H9 (cell line): ENCODE data around the gene PAQR7. TPM values are rescaled to one million over a fixed set of nuclear protein-coding genes. Genes with fewer than 3 reads are reported as not detected.

Experiments
- DNase-seq: peaks from one replicate; pipeline ENCODE4 v3.0.0-alpha.2; 2017
- H2AFZ ChIP-seq: one replicate; pipeline ENCODE4 v1.6.1; 2013; ENCODE audit warnings: mild to moderate bottlenecking, low read length, control low read depth, moderate library complexity
- H2AK5ac ChIP-seq: 2 replicates; pipeline ENCODE4 v1.6.1; 2013; ENCODE audit warnings: low read length, control low read depth, mixed read lengths; ENCODE audit not compliant: insufficient read length
- H2BK120ac ChIP-seq: one replicate; pipeline ENCODE4 v1.6.1; 2013; ENCODE audit warnings: low read depth, mild to moderate bottlenecking, low read length, control low read depth, inconsistent platforms; ENCODE audit not compliant: poor library complexity, severe bottlenecking
- H2BK12ac ChIP-seq: 2 replicates; pipeline ENCODE4 v1.6.1; 2013; ENCODE audit warnings: low read length, control low read depth, mixed read lengths, low read depth; ENCODE audit not compliant: insufficient read length
- H2BK15ac ChIP-seq: 2 replicates; pipeline ENCODE4 v1.6.1; 2013; ENCODE audit warnings: low read depth, low read length, control low read depth
- H2BK20ac ChIP-seq: one replicate; pipeline ENCODE4 v1.6.1; 2013; ENCODE audit warnings: low read depth, mild to moderate bottlenecking, low read length, control low read depth, inconsistent platforms; ENCODE audit not compliant: poor library complexity, severe bottlenecking
- H2BK5ac ChIP-seq: 2 replicates; pipeline ENCODE4 v1.6.1; 2013; ENCODE audit warnings: low read length, control low read depth, mixed read lengths; ENCODE audit not compliant: insufficient read length
- H3K14ac ChIP-seq: 2 replicates; pipeline ENCODE4 v1.6.1; 2013; ENCODE audit warnings: low read length, control low read depth; ENCODE audit not compliant: insufficient read depth
- H3K18ac ChIP-seq: 2 replicates; pipeline ENCODE4 v1.6.1; 2013; ENCODE audit warnings: low read depth, mild to moderate bottlenecking, mixed read lengths, low read length, control low read depth; ENCODE audit not compliant: insufficient read length
- H3K23ac ChIP-seq: 2 replicates; pipeline ENCODE4 v1.6.1; 2013; ENCODE audit warnings: low read length, control low read depth, mixed read lengths, low read depth; ENCODE audit not compliant: insufficient read length
- H3K23me2 ChIP-seq: 2 replicates; pipeline ENCODE4 v1.6.1; 2013; ENCODE audit warnings: low read depth, mild to moderate bottlenecking, mixed read lengths, low read length, control low read depth; ENCODE audit not compliant: insufficient read length, poor library complexity, severe bottlenecking
- H3K27ac ChIP-seq: 2 replicates; pipeline ENCODE4 v1.5.1; 2013; ENCODE audit warnings: low read length, control low read depth, mixed read lengths, low read depth; ENCODE audit not compliant: insufficient read length
- H3K27me3 ChIP-seq: 2 replicates; pipeline ENCODE4 v1.6.1; 2013; ENCODE audit warnings: low read length, control low read depth, inconsistent platforms; ENCODE audit not compliant: insufficient read depth
- H3K4ac ChIP-seq: 2 replicates; pipeline ENCODE4 v1.6.1; 2013; ENCODE audit warnings: low read depth, mild to moderate bottlenecking, control low read depth, inconsistent platforms, low read length, moderate library complexity
- H3K4me1 ChIP-seq: 2 replicates; pipeline ENCODE4 v1.6.1; 2013; ENCODE audit warnings: low read length, control low read depth, inconsistent platforms; ENCODE audit not compliant: insufficient read depth
- H3K4me2 ChIP-seq: 2 replicates; pipeline ENCODE4 v1.6.1; 2013; ENCODE audit warnings: low read length, control low read depth, mixed read lengths; ENCODE audit not compliant: insufficient read length, insufficient read depth
- H3K56ac ChIP-seq: 2 replicates; pipeline ENCODE4 v1.6.1; 2013; ENCODE audit warnings: low read depth, mild to moderate bottlenecking, mixed read lengths, low read length, control low read depth; ENCODE audit not compliant: insufficient read length
- H3K79me1 ChIP-seq: 2 replicates; pipeline ENCODE4 v1.6.1; 2013; ENCODE audit warnings: low read depth, mild to moderate bottlenecking, moderate library complexity, low read length, control low read depth, inconsistent platforms; ENCODE audit not compliant: insufficient read depth, poor library complexity, severe bottlenecking
- H3K79me2 ChIP-seq: 2 replicates; pipeline ENCODE4 v1.6.1; 2013; ENCODE audit warnings: low read length, control low read depth, inconsistent platforms; ENCODE audit not compliant: insufficient read depth
- H3K9ac ChIP-seq: 2 replicates; pipeline ENCODE4 v1.6.1; 2013; ENCODE audit warnings: low read length, control low read depth, mixed read lengths; ENCODE audit not compliant: insufficient read length; ENCODE audit errors: extremely low read depth
- H3K9me3 ChIP-seq: one replicate; pipeline ENCODE4 v1.6.1; 2013; ENCODE audit warnings: low read depth, low read length, inconsistent platforms; ENCODE audit not compliant: control insufficient read depth
- H3T11ph ChIP-seq: one replicate; pipeline ENCODE4 v1.6.1; 2013; ENCODE audit warnings: mild to moderate bottlenecking, low read length, control low read depth, inconsistent platforms
- H4K20me1 ChIP-seq: one replicate; pipeline ENCODE4 v1.6.1; 2013; ENCODE audit not compliant: control insufficient read depth, insufficient read length, insufficient read depth
- H4K5ac ChIP-seq: 2 replicates; pipeline ENCODE4 v1.6.1; 2013; ENCODE audit warnings: low read depth, mild to moderate bottlenecking, mixed read lengths, low read length, control low read depth; ENCODE audit not compliant: insufficient read length
- H4K8ac ChIP-seq: replicated peaks from 2 replicates; pipeline ENCODE4 v1.6.1; 2013; ENCODE audit warnings: low read length, control low read depth, mixed read lengths, low read depth; ENCODE audit not compliant: insufficient read length
- H4K91ac ChIP-seq: 2 replicates; pipeline ENCODE4 v1.6.1; 2013; ENCODE audit warnings: low read depth, mild to moderate bottlenecking, moderate library complexity, mixed read lengths, low read length, control low read depth; ENCODE audit not compliant: insufficient read length
- H3K27ac Mint-ChIP-seq, 3 experiments: 2 replicates in 2 of 3; 3 replicates in 1 of 3; pipeline ENCODE4 v1.8.0; 2020 to 2021; ENCODE audit warnings: mixed read lengths in 3 of 3, mild to moderate bottlenecking in 1 of 3, moderate library complexity in 1 of 3
- H3K27me3 Mint-ChIP-seq: 2 replicates; pipeline ENCODE4 v1.8.0; 2021; ENCODE audit warnings: low read depth, mild to moderate bottlenecking, moderate library complexity, mixed read lengths
- H3K36me3 Mint-ChIP-seq, 3 experiments: 2 replicates in 2 of 3; 3 replicates in 1 of 3; pipeline ENCODE4 v1.8.0; 2020 to 2021; ENCODE audit warnings: low read depth in 3 of 3, mixed read lengths in 3 of 3; ENCODE audit not compliant: insufficient read depth in 1 of 3
- H3K4me1 Mint-ChIP-seq, 2 experiments: 2 replicates each; pipeline ENCODE4 v1.8.0; 2020; ENCODE audit warnings: mixed read lengths in 2 of 2
- H3K4me3 Mint-ChIP-seq, 2 experiments: 2 replicates in 1 of 2; 3 replicates in 1 of 2; pipeline ENCODE4 v1.8.0; 2020 to 2021; ENCODE audit warnings: mild to moderate bottlenecking in 2 of 2, mixed read lengths in 2 of 2, moderate library complexity in 1 of 2
- H3K9me3 Mint-ChIP-seq, 2 experiments: 2 replicates in 1 of 2; 3 replicates in 1 of 2; pipeline ENCODE4 v1.8.0; 2020; ENCODE audit warnings: mild to moderate bottlenecking in 2 of 2, mixed read lengths in 2 of 2, moderate library complexity in 1 of 2
- WGBS: extraction: QIAGEN DNeasy Blood & Tissue Kit; methylation state at CpG from one replicate; pipeline ENCODE4 v1.1.7; 2013; ENCODE audit warnings: missing lambda C conversion rate, low lambda C conversion rate, mixed read lengths; ENCODE audit not compliant: insufficient read length; ENCODE audit errors: extremely low coverage; 5-methylcytosine and 5-hydroxymethylcytosine counted together
- total RNA-seq: library from RNA; stranded (reverse); gene quantifications from 2 replicates; pipeline ENCODE4 v1.2.1, GENCODE V29; 2021
- TF ChIP-seq, protein P1 (sequence below): fragments of 200-600 bp; sonication (generic); conservative IDR thresholded peaks from 3 replicates; pipeline ENCODE4 v1.8.0; 2021; ENCODE audit warnings: antibody characterized with exemption, mild to moderate bottlenecking

PAQR7 gene
- total RNA-seq, 1 experiment from 2014 or later, result 6.3 TPM

DNA sequence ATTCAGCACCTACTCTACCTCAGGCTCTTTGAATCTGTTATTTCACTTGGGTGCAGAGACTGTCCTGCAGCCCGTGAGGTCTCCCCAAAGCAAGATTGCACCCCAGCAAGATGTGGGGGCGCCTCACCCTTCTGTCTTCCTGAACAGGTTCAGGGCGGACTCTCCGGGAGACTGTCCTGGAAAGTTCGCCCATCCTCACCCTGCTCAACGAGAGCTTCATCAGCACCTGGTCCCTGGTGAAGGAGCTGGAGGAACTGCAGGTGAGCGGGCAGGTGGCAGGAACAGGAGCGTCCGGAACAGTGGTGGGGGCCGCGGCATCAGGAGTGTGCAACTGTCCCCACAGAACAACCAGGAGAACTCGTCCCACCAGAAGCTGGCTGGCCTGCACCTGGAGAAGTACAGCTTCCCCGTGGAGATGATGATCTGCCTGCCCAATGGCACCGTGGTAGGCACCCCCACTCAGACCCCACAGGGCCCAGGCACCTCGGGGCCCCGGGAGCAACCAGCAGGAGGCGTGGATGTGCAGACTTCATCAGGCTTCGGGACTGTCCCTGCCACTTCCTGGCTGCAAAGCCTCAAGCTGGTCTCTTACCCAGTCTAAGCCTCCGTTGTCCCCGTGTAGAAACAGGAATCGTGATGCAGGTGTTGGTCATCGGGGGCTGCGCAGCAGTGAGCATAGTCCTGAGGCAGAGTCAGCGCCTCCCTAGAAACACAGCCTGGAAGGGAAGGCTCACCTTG lies 61.6 kb downstream of the PAQR7 start:
- no peaks in the 10 kb centered on the region for H3K27me3 ChIP-seq
- H3K9me3 ChIP-seq, result no peaks in the 10 kb centered on the region
- no peaks in the 10 kb centered on the region for H3K79me2 ChIP-seq
- H3K4ac ChIP-seq, result no peak overlapping the region
- H2BK120ac ChIP-seq, result no peak overlapping the region
- Mint-ChIP-seq H3K4me3 (no peak overlapping the region), H3K36me3 (peaks cover 12 to 47% (median 42%) of the 10 kb centered on the region in 3 experiments; a peak in 6 of 7 replicates), H3K27me3 (peaks cover 2% of the 10 kb centered on the region; the same call in 1 of the 2 replicates), H3K9me3 (no peaks in the 10 kb centered on the region), H3K27ac (no peak overlapping the region), H3K4me1 (peaks cover 17 to 21% of the 10 kb centered on the region in 2 experiments)
- H4K5ac ChIP-seq, result no peak overlapping the region
- H2BK15ac ChIP-seq, result no peak overlapping the region
- no peak overlapping the region for H3K27ac ChIP-seq
- no peaks in the 10 kb centered on the region for H3K23me2 ChIP-seq
- H4K91ac ChIP-seq, result no peak overlapping the region
- no peak overlapping the region for H3K4me2 ChIP-seq
- no peak overlapping the region for H3K23ac ChIP-seq
- H2AK5ac ChIP-seq, result no peak overlapping the region
- no peak overlapping the region for H3T11ph ChIP-seq
- no peaks in the 10 kb centered on the region for H3K79me1 ChIP-seq
- WGBS, result no CpG with 5 or more reads among the region's 24 CpGs
- no peak overlapping the region for H3K18ac ChIP-seq
- no peak overlapping the region for H2BK20ac ChIP-seq
- no peak overlapping the region for H2BK12ac ChIP-seq
- no peaks in the 10 kb centered on the region; the same call in 1 of the 2 replicates for H3K4me1 ChIP-seq
- peaks cover 3% of the 10 kb centered on the region for H4K20me1 ChIP-seq
- H3K56ac ChIP-seq, result no peak overlapping the region
- no peak overlapping the region for H2AFZ ChIP-seq
- H4K8ac ChIP-seq, result no peak overlapping the region
- no peak overlapping the region for H2BK5ac ChIP-seq
- DNase-seq, result no peak
- no peak overlapping the region for H3K14ac ChIP-seq
- TF ChIP-seq, protein P1, sequence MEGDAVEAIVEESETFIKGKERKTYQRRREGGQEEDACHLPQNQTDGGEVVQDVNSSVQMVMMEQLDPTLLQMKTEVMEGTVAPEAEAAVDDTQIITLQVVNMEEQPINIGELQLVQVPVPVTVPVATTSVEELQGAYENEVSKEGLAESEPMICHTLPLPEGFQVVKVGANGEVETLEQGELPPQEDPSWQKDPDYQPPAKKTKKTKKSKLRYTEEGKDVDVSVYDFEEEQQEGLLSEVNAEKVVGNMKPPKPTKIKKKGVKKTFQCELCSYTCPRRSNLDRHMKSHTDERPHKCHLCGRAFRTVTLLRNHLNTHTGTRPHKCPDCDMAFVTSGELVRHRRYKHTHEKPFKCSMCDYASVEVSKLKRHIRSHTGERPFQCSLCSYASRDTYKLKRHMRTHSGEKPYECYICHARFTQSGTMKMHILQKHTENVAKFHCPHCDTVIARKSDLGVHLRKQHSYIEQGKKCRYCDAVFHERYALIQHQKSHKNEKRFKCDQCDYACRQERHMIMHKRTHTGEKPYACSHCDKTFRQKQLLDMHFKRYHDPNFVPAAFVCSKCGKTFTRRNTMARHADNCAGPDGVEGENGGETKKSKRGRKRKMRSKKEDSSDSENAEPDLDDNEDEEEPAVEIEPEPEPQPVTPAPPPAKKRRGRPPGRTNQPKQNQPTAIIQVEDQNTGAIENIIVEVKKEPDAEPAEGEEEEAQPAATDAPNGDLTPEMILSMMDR, result no peak
- H3K9ac ChIP-seq, result no peak overlapping the region
